Measurements from ENCODE around the gene KLHL6.
A peak's percentile ranks its signal among the peaks of the same experiment; 100 is the strongest.

Gene KLHL6

DNA sequence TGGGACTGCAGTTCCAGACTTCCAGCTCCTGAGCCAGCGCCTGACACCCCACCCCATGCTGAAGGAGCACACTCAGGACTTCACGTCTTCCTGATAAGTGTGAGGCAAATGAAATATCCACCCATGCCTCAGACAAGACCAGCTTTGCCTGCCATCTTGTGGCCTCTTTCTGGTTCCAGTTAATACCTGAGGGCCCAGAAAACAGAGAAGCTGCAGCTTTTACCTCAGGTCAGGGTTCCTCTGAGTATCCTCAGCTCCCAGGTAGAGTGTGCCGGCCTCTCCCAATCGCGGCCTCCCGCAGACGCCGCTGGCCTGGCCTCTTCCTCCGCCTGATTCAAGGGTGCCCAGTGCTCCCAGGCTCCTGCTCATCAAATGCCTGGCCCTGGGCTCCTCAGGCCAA lies 5.1 kb upstream of the KLHL6 start:
- DNase-seq, result no peak
- Histone ChIP-seq H3K36me3 (no peaks in the 10 kb centered on the region), H3K9me3 (no peaks in the 10 kb centered on the region), H3K27me3 (no peaks in the 10 kb centered on the region), H3K4me3 (ENCODE audit: low read depth, low read length) (no peak overlapping the region), H3K4me1 (no peaks in the 10 kb centered on the region; the same call in none of the 2 replicates)
- TF ChIP-seq, protein P1, sequence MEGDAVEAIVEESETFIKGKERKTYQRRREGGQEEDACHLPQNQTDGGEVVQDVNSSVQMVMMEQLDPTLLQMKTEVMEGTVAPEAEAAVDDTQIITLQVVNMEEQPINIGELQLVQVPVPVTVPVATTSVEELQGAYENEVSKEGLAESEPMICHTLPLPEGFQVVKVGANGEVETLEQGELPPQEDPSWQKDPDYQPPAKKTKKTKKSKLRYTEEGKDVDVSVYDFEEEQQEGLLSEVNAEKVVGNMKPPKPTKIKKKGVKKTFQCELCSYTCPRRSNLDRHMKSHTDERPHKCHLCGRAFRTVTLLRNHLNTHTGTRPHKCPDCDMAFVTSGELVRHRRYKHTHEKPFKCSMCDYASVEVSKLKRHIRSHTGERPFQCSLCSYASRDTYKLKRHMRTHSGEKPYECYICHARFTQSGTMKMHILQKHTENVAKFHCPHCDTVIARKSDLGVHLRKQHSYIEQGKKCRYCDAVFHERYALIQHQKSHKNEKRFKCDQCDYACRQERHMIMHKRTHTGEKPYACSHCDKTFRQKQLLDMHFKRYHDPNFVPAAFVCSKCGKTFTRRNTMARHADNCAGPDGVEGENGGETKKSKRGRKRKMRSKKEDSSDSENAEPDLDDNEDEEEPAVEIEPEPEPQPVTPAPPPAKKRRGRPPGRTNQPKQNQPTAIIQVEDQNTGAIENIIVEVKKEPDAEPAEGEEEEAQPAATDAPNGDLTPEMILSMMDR (IDR thresholded peaks at IDR 0.05; ENCODE audit: low read depth, low read length), result 0 out of 2 replicates have a peak, but pooled peaks have one; percentile 28

DNA sequence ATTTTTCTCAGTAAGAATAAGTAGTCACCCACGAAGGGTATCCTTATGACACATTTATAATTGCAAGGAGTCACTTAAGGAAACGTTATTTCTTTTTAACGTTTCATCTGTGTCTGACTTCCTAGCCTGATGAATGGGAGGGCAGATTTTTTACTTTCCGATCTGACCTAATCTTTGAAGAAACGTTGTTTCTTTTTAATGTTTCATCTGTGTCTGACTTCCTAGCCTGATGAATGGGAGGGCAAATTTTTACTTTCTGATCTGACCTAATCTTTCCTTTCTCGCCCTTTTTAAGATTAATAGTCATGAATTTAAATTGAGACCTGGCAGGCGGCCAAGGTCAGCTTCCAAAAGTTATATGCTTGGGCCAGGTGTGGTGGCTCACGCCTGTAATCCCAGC lies 3.0 kb upstream of the KLHL6 start:
- TF ChIP-seq, protein P1 (IDR thresholded peaks at IDR 0.05; ENCODE audit: low read depth, low read length), result no peak
- no peaks in the 10 kb centered on the region for H3K36me3 ChIP-seq
- no peaks in the 10 kb centered on the region for H3K9me3 ChIP-seq
- H3K27me3 ChIP-seq, result no peaks in the 10 kb centered on the region
- DNase-seq, result no peak
- H3K4me1 ChIP-seq, result peaks cover 4% of the 10 kb centered on the region
- no peak overlapping the region for H3K4me3 ChIP-seq (ENCODE audit: low read depth, low read length)

DNA sequence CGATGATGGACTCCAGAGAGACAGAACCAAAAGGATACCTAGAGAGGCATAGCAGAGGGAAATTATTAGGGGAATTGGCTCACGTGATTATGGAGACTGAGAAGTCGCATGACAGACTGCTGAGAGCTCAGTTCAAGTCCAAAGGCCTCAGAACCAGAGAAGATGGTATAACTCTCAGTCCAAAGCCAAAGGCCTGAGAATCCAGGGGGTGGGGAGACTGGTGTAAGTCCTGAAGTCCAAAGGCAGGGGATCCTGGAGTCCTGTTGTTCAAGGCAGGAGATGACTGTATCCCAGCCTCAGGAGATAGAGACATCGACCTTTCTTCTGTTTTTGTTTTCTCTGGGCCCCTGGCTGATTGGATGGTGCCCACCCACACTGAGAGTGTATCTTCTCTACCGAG lies 1.2 kb upstream of the KLHL6 start:
- Histone ChIP-seq H3K9me3 (no peaks in the 10 kb centered on the region), H3K36me3 (no peaks in the 10 kb centered on the region), H3K4me3 (ENCODE audit: low read depth, low read length) (no peak overlapping the region), H3K4me1 (peaks cover 13% of the 10 kb centered on the region), H3K27me3 (no peaks in the 10 kb centered on the region)
- DNase-seq, result no peak
- TF ChIP-seq, protein P1 (IDR thresholded peaks at IDR 0.05; ENCODE audit: low read depth, low read length), result no peak

DNA sequence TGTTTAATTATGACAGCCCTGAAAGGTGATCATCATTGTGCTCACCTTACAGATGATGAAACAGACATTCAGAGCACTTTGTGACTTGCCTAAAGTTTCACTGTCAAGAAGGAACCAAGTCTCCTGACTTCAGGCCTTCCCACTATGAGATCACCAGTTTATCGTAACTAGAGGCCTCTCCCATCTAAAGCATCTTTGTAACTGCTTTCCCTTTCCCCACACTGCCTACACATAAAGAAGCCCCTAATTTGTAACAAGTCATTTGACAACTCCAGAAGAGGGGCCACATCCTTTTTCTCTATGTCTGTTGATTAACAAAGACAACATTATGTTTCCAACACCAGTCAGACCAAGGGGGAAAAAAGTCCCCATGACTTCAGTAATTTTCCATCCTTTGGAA lies 1.1 kb downstream of the KLHL6 start:
- H3K9me3 ChIP-seq, result no peaks in the 10 kb centered on the region
- H3K36me3 ChIP-seq, result no peaks in the 10 kb centered on the region
- DNase-seq, result no peak
- peaks cover 13% of the 10 kb centered on the region for H3K4me1 ChIP-seq
- H3K4me3 ChIP-seq (ENCODE audit: low read depth, low read length), result no peak overlapping the region
- TF ChIP-seq, protein P1 (IDR thresholded peaks at IDR 0.05; ENCODE audit: low read depth, low read length), result no peak
- H3K27me3 ChIP-seq, result no peaks in the 10 kb centered on the region

DNA sequence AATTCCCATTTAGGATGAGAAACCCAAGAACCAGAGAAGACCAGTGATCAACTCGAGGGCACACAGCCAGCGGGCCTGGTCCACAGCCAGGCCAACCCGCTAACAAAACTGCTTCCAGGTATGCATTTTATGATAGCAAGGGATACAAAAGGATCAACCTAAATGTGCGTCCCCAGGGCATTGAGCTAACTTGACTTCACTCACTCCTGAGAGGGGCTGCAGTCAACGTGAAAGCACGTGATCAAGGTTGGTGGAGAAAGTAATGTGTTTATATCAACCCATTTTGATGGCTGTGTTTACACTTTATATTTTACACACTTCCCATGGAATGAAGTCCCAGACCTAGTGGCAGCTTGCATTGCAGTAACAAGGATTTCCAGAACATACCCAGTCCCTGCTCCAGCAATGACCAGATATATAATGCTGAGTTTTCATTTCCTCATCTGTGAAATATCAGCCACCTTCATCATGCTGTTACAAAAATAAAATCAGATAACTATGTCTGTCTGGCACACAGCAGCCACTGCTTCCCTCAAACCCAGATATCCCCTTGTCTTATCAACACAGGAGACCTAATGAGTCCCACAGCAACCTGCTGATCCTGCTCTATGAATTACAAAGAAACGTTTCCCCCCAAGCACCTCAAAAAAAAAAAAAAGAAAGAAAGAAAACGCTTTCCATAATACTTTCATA lies 2.0 kb downstream of the KLHL6 start:
- Histone ChIP-seq H3K4me3 (ENCODE audit: low read depth, low read length) (no peak overlapping the region), H3K4me1 (peaks cover 13% of the 10 kb centered on the region), H3K36me3 (no peaks in the 10 kb centered on the region), H3K27me3 (no peaks in the 10 kb centered on the region), H3K9me3 (no peaks in the 10 kb centered on the region)
- DNase-seq, result no peak
- TF ChIP-seq, protein P1 (IDR thresholded peaks at IDR 0.05; ENCODE audit: low read depth, low read length), result no peak

DNA sequence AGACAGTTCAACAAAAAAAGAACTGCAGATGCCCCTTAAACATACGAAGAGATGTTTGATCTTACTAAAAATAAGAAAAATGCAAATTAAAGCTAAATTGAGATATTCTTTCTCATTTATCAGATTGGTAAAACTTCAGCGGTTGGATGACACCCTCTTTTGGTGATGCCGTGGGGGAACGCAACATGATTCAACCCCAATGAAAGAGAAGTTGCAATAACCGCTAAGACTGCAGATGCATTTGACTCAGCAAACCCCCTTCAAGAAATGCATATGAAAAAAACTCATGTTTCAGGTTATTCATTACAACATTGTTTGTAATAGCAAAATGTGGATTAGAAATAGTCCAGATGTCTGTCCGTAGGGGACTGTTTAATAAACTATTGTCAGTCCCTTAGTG lies 3.6 kb downstream of the KLHL6 start:
- DNase-seq, result no peak
- Histone ChIP-seq H3K36me3 (no peaks in the 10 kb centered on the region), H3K4me1 (peaks cover 13% of the 10 kb centered on the region), H3K4me3 (ENCODE audit: low read depth, low read length) (no peak overlapping the region), H3K9me3 (no peaks in the 10 kb centered on the region), H3K27me3 (no peaks in the 10 kb centered on the region)
- TF ChIP-seq, protein P1 (IDR thresholded peaks at IDR 0.05; ENCODE audit: low read depth, low read length), result no peak
